ENCODE measurements around the gene ALG10. TPM values are rescaled to one million over a fixed set of nuclear protein-coding genes. Genes with fewer than 3 reads are reported as not detected.
A peak's percentile ranks its signal among the peaks of the same experiment; 100 is the strongest.
"Not testable (repeated sequence)": the region's sequence is repeated elsewhere in the genome, so short reads cannot be mapped to it uniquely, and the experiment has no call there.

ALG10 gene
- total and polyA plus RNA-seq, 2 donors (not counting 1 experiment from before 2014, with no cell fraction given) = 4.3 to 5.8 TPM

GRCh38 chr12:34030591-34030990 is 8.3 kb downstream of the ALG10 start:
- no peak overlapping the region for H3K4me3 ChIP-seq (replicated peaks in 1 of 4; ENCODE audit: control extremely low read depth in 1 of 4, insufficient read depth in 1 of 4, low read depth in 3 of 4, low read length in 4 of 4)
- no peaks in the 10 kb centered on the region for H4K20me1 ChIP-seq (ENCODE audit: control insufficient read depth, extremely low read depth, insufficient read depth, low read length)
- TF ChIP-seq CTCF (conservative IDR thresholded peaks at IDR 0.05 in 1 of 2, IDR thresholded peaks at IDR 0.05 in 1 of 2; ENCODE audit: low read depth in 1 of 2, low read length in 2 of 2) = no peak
- no peak for TF ChIP-seq EZH2 (IDR thresholded peaks at IDR 0.05; ENCODE audit: low read length, missing control alignments)
- no peak overlapping the region for H3K27ac ChIP-seq (ENCODE audit: insufficient read depth, low read length)
- no peaks in the 10 kb centered on the region for H3K79me2 ChIP-seq (ENCODE audit: control insufficient read depth, insufficient read depth, low read length)
- DNase-seq (ENCODE audit: low read depth in 2 of 2) = no peak
- no peak overlapping the region for H3K4me2 ChIP-seq (ENCODE audit: extremely low read depth, insufficient read depth, low read length)
- no peak overlapping the region for H2AFZ ChIP-seq (ENCODE audit: low read length)
- no peaks in the 10 kb centered on the region for H3K27me3 ChIP-seq (ENCODE audit: control insufficient read depth, insufficient read depth, low read length)
- H3K9ac ChIP-seq (ENCODE audit: insufficient read depth, low read length) = no peak overlapping the region
- no peaks in the 10 kb centered on the region for H3K4me1 ChIP-seq (ENCODE audit: control insufficient read depth, extremely low read depth, insufficient read depth, low read length)
- no peaks in the 10 kb centered on the region for H3K9me3 ChIP-seq (ENCODE audit: control insufficient read depth, insufficient read depth, low read depth, low read length)
- no peaks in the 10 kb centered on the region for H3K36me3 ChIP-seq (ENCODE audit: control insufficient read depth, insufficient read depth, low read length)

GRCh38 chr12:34033628-34034296 is 11.5 kb downstream of the ALG10 start:
- no peaks in the 10 kb centered on the region for H4K20me1 ChIP-seq (ENCODE audit: control insufficient read depth, extremely low read depth, insufficient read depth, low read length)
- TF ChIP-seq EZH2 (IDR thresholded peaks at IDR 0.05; ENCODE audit: low read length, missing control alignments) (no peak), CTCF (conservative IDR thresholded peaks at IDR 0.05 in 1 of 2, IDR thresholded peaks at IDR 0.05 in 1 of 2; ENCODE audit: low read depth in 1 of 2, low read length in 2 of 2) (peak in 1 of 2 donors; percentile 48)
- no peak overlapping the region for H3K4me2 ChIP-seq (ENCODE audit: extremely low read depth, insufficient read depth, low read length)
- H3K27ac ChIP-seq (ENCODE audit: insufficient read depth, low read length) = no peak overlapping the region
- no peaks in the 10 kb centered on the region for H3K4me1 ChIP-seq (ENCODE audit: control insufficient read depth, extremely low read depth, insufficient read depth, low read length)
- no peaks in the 10 kb centered on the region for H3K27me3 ChIP-seq (ENCODE audit: control insufficient read depth, insufficient read depth, low read length)
- H2AFZ ChIP-seq (ENCODE audit: low read length) = no peak overlapping the region
- H3K9me3 ChIP-seq (ENCODE audit: control insufficient read depth, insufficient read depth, low read depth, low read length) = no peaks in the 10 kb centered on the region
- H3K9ac ChIP-seq (ENCODE audit: insufficient read depth, low read length) = no peak overlapping the region
- DNase-seq (ENCODE audit: low read depth in 2 of 2) = peak; percentile 15 to 62
- no peak overlapping the region for H3K4me3 ChIP-seq (replicated peaks in 1 of 4; ENCODE audit: control extremely low read depth in 1 of 4, insufficient read depth in 1 of 4, low read depth in 3 of 4, low read length in 4 of 4)
- H3K36me3 ChIP-seq (ENCODE audit: control insufficient read depth, insufficient read depth, low read length) = no peaks in the 10 kb centered on the region
- no peaks in the 10 kb centered on the region for H3K79me2 ChIP-seq (ENCODE audit: control insufficient read depth, insufficient read depth, low read length)

- peak; percentile 0 to 13 for DNase-seq (ENCODE audit: low read depth in 2 of 2)
Measured at GRCh38 chr12:34038357-34038756, 16.1 kb downstream of the ALG10 start.

More at GRCh38 chr12:34038357-34038756, 16.1 kb downstream of the ALG10 start:
- H3K27ac ChIP-seq (ENCODE audit: insufficient read depth, low read length); H2AFZ ChIP-seq (ENCODE audit: low read length); H3K4me3 ChIP-seq (replicated peaks in 1 of 4; ENCODE audit: control extremely low read depth in 1 of 4, insufficient read depth in 1 of 4, low read depth in 3 of 4, low read length in 4 of 4); H4K20me1 ChIP-seq (ENCODE audit: control insufficient read depth, extremely low read depth, insufficient read depth, low read length); H3K36me3 ChIP-seq (ENCODE audit: control insufficient read depth, insufficient read depth, low read length); H3K9ac ChIP-seq (ENCODE audit: insufficient read depth, low read length); H3K4me2 ChIP-seq (ENCODE audit: extremely low read depth, insufficient read depth, low read length); H3K4me1 ChIP-seq (ENCODE audit: control insufficient read depth, extremely low read depth, insufficient read depth, low read length); H3K9me3 ChIP-seq (ENCODE audit: control insufficient read depth, insufficient read depth, low read depth, low read length); H3K27me3 ChIP-seq (ENCODE audit: control insufficient read depth, insufficient read depth, low read length); H3K79me2 ChIP-seq (ENCODE audit: control insufficient read depth, insufficient read depth, low read length): not testable (repeated sequence)

All from fibroblast of lung (primary cell).